T-helper 1 cell treated with Interleukin-12 subunit alpha and Interleukin-12 subunit beta and Interleukin-4 antibody, amounts not matched to agents 30 μg/mL and 1 μg/mL, for 36 hours (primary cell): Measurements from ENCODE around the gene SUB1.
"Not testable (repeated sequence)": the region's sequence is repeated elsewhere in the genome, so short reads cannot be mapped to it uniquely, and the experiment has no call there.

Experiments
- H3K27ac Mint-ChIP-seq: one replicate; pipeline ENCODE4 v1.8.0; 2021; ENCODE audit warnings: mild to moderate bottlenecking, mixed read lengths
- H3K27me3 Mint-ChIP-seq: one replicate; pipeline ENCODE4 v1.8.0; 2021; ENCODE audit warnings: low read depth, mixed read lengths
- H3K36me3 Mint-ChIP-seq: one replicate; pipeline ENCODE4 v1.8.0; 2021; ENCODE audit warnings: low read depth, mixed read lengths
- H3K4me1 Mint-ChIP-seq: one replicate; pipeline ENCODE4 v1.8.0; 2021; ENCODE audit warnings: low read depth, mixed read lengths
- H3K4me3 Mint-ChIP-seq: one replicate; pipeline ENCODE4 v1.8.0; 2021; ENCODE audit warnings: mild to moderate bottlenecking, moderate library complexity, mixed read lengths
- H3K9me3 Mint-ChIP-seq: one replicate; pipeline ENCODE4 v1.8.0; 2021; ENCODE audit warnings: mixed read lengths

Gene SUB1

DNA sequence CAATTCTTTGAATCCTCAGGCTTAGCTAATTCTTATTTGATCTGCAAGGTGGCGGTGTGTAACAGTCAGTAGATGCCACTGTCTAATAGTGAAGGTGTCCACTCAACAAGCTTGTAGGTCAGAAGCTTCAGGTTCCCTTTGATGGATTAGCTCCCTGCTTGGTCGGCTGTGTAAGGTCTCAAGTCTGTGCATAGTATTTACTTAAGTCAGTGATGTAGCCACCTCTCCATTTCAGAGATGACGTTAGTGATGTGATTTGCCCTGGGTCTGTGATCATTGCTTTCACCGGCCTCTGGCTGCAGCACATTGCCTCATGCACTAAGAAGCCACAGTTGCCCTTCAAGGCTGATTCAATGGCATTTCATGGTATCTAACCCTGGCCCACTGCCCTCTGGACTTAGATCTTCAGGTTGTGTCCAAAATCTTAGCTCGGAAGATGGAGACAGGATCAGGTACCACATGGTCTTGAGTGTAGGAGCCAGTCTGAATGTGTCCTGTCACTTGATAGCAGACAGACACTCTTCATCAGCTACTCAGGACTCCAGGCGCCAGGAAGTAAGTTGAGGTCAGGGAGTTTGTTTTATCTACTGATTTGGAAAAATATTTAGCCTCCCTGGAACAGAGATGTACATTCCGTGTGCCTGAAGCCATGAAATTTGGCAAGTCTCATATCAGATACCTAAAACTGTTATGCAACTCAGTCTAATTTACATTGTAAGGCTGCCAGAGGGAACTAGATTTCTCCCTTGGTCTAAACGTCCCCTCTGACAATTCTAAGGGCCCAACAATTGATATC lies 42.9 kb downstream of the SUB1 start:
- H3K27me3 Mint-ChIP-seq, result peaks cover 11% of the 10 kb centered on the region
- no peaks in the 10 kb centered on the region for H3K36me3 Mint-ChIP-seq
- H3K4me3 Mint-ChIP-seq, result no peak overlapping the region
- no peak overlapping the region for H3K27ac Mint-ChIP-seq
- H3K4me1 Mint-ChIP-seq, result no peaks in the 10 kb centered on the region
- H3K9me3 Mint-ChIP-seq, result no peaks in the 10 kb centered on the region

DNA sequence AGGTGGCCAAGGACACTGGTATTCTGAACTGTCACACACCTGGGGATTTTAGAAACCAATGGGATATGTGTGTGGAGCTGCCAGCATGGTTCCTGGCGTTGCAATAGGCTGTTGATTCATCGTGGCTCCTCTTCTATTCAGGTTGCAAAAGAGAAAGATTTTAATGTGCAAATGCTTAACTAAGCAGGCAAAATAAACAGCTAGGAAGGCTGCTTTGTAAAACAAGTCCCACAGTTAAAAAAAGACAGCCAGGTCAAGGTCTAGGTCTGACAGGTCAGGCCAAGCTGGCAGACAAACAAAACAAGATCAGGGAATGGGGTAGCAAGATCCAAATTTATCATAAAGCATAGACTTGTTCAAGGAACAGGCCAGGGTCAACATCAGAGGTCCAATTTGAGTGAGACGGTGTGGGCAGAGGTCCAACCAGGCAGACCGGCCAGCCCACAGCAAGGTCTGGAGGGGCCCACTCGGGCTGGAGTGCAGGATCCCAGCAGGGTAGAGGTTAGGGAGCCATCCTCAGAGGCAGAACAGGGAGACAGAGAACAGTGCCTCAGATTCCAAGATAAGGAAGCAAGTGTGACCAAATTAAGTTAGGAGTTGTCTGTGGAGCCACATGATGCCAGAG lies 45.6 kb downstream of the SUB1 start:
- no peak overlapping the region for H3K4me3 Mint-ChIP-seq
- no peaks in the 10 kb centered on the region for H3K4me1 Mint-ChIP-seq
- H3K27me3 Mint-ChIP-seq, result peaks cover 11% of the 10 kb centered on the region
- no peaks in the 10 kb centered on the region for H3K36me3 Mint-ChIP-seq
- H3K9me3 Mint-ChIP-seq, result no peaks in the 10 kb centered on the region
- H3K27ac Mint-ChIP-seq, result no peak overlapping the region

DNA sequence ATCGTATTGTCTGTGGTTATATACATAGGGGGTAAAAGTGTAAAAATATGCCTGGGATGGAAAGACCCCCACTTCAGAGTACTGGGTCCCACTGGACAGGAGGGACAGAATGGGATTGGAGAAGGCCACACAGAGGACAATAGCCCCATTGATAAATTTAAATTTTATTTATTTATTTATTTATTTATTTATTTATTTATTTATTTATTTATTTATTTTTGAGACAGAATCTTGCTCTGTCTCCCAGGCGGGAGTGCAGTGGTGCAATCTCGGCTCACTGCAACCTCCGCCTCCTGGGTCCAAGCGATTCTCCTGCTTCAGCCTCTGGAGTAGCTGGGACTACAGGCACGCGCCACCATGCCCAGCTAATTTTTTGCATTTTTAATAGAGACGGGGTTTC lies 47.7 kb downstream of the SUB1 start:
- H3K27me3 Mint-ChIP-seq, H3K4me3 Mint-ChIP-seq, H3K4me1 Mint-ChIP-seq, H3K36me3 Mint-ChIP-seq, H3K9me3 Mint-ChIP-seq, H3K27ac Mint-ChIP-seq: not testable (repeated sequence)

DNA sequence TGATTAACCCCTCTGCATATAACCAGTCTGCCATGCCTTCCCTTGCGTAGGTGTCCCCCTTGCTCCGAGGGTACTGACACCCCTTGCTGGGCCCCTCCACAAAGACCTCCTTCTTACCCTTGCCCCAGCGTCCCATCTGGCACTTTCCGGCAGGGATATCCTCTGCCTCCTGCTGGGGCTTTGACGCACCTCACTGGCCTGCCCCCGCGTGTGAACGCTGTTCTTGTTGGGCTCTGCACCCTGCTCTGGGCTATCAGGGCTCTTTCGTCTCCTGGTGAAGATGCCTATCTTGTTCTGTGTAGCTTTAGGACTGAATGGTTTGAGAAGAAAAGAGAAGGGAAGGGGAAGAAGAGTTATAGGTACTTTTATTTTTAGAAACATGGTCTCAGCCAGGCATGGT lies 53.0 kb downstream of the SUB1 start:
- Mint-ChIP-seq H3K27me3 (no peaks in the 10 kb centered on the region), H3K9me3 (no peaks in the 10 kb centered on the region), H3K36me3 (no peaks in the 10 kb centered on the region), H3K4me1 (no peaks in the 10 kb centered on the region), H3K27ac (no peak overlapping the region), H3K4me3 (no peak overlapping the region)

DNA sequence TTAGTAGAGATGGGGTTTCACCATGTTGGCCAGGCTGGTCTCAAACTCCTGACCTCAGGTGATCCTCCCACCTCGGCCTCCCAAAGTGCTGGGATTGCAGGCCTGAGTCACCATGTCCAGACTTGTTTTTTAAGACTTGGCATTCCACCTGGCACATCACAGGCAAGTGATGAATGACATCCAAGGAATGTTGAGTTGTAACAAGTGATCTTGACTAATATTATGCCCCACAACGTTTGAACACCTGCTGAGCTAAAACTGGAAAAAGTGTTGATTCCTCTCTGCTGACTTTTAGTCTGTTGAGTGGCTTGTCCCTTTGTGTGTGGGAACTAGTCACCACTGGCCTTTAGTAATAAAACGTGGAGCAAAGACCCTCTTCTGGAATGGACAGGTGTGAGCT lies 54.6 kb downstream of the SUB1 start:
- Mint-ChIP-seq H3K4me1 (no peaks in the 10 kb centered on the region), H3K36me3 (no peaks in the 10 kb centered on the region), H3K4me3 (no peak overlapping the region), H3K27ac (no peak overlapping the region), H3K27me3 (no peaks in the 10 kb centered on the region), H3K9me3 (no peaks in the 10 kb centered on the region)

DNA sequence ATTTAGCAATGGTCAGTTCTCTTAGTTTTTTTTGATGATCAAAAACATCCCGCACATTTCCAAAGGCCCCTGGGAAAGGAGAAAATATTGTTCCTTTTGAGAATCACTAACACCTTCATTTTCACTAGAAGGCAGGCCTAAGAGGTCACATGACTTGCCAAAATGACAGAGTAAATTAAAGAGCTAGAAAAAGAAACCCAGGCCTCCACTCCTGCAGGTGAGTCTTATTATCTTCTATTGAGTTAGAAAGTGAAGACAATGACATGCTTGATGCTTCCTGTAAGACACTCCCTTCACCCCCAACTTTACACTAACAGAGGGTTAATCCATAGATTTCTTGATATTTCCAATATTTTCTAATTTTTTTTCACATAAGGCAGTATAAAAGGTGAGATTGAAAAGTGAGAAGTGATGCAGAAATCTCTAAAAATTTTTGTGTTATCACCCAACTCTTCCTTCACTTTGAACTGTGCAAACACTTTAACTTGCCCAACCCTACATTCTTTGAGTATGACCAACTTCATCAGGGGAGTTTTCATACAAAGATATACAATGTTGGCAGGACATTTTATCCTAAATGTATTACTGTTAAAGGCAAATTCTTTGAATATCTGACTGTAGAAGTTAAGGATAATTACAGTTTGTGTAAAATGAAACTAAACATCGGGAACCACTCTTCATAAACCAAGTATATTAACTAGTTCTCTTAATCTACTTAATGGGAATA lies 57.1 kb downstream of the SUB1 start:
- Mint-ChIP-seq H3K27ac (no peak overlapping the region), H3K4me3 (no peak overlapping the region), H3K9me3 (no peaks in the 10 kb centered on the region), H3K27me3 (no peaks in the 10 kb centered on the region), H3K4me1 (no peaks in the 10 kb centered on the region), H3K36me3 (no peaks in the 10 kb centered on the region)

DNA sequence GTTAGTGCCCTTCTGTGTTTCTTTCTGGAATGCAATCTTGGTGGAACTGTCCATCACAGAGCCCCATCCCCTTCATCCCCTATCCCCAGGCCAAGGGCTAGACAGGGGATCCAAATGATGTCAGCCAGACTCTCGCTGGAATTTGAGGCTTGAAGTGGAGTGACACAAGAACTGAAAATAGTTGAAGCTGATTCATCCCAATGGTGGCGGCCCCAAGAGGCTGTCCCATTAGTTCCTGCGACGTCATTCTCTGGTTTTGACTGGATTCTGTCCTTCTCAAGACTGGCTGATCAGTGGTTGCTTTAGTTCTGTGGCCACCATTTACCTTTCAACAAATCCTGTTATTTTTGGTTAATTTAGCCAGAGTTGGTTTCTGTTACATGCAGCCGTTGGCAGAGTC lies 59.9 kb downstream of the SUB1 start:
- H3K36me3 Mint-ChIP-seq, result no peaks in the 10 kb centered on the region
- H3K27me3 Mint-ChIP-seq, result no peaks in the 10 kb centered on the region
- no peaks in the 10 kb centered on the region for H3K9me3 Mint-ChIP-seq
- no peak overlapping the region for H3K4me3 Mint-ChIP-seq
- no peaks in the 10 kb centered on the region for H3K4me1 Mint-ChIP-seq
- no peak overlapping the region for H3K27ac Mint-ChIP-seq

DNA sequence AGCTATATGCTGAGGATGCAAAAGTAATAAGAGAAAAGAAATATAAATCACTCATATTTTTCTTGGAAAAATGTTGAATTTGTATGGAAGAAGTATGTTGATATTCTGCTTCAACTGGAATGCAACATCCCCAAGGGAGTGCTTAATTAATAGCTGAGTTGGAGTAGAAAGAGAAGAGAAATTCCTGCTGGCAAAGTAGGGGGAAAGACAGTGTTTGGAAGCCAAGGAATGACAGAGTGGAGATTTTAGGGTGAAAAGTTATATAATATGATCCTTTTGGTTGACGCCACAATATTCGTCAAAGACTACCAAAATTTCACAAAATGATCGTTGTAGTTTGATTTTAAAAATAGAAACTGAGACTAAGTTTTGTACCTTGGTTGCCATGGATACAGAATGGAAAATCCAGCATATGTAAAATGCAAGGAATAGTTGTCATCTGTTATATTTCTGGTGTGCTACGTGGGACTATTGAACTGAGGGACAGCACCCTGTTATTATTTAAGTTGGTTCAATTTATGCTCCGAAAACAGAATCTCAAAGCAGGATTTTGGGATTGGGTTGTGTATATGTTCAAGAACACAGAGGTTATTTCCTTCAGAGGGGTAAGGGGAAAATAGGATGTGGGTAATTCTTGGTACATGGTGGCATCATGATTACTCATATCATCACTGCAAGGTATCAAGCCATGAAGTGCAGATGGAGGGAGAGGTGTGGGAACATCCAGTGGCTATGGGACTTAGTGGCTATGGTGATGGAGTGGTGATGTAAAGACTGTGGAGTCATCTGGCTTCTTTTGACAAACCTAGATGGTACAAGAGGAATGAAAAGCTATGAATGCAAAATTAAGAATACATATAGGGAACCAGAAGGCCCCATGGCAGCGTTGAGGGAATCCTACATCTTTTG lies 61.0 kb downstream of the SUB1 start:
- Mint-ChIP-seq H3K36me3 (no peaks in the 10 kb centered on the region), H3K4me1 (no peaks in the 10 kb centered on the region), H3K27me3 (no peaks in the 10 kb centered on the region), H3K9me3 (no peaks in the 10 kb centered on the region), H3K4me3 (no peak overlapping the region), H3K27ac (no peak overlapping the region)

DNA sequence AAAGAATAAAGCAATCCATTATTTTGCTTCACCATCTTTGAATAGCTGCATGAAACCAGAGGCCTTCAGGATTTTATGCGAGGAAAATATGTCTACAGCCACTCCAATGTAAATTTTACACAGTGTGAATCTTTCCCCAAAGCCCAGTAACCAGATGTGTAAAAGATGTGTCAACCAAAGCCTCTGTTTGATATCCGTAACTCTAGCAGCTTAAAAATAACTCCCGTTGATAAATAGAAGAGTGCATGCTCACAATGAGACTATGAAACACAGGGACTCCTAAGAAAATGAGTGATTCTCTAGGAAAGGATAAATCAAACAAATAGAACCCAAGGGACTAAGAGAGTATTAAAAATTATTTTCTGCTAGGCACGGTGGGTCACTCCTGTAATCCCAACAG lies 65.7 kb downstream of the SUB1 start:
- Mint-ChIP-seq H3K4me1 (no peaks in the 10 kb centered on the region), H3K4me3 (no peak overlapping the region), H3K27me3 (no peaks in the 10 kb centered on the region), H3K27ac (no peak overlapping the region), H3K36me3 (no peaks in the 10 kb centered on the region), H3K9me3 (peaks cover 12% of the 10 kb centered on the region)

DNA sequence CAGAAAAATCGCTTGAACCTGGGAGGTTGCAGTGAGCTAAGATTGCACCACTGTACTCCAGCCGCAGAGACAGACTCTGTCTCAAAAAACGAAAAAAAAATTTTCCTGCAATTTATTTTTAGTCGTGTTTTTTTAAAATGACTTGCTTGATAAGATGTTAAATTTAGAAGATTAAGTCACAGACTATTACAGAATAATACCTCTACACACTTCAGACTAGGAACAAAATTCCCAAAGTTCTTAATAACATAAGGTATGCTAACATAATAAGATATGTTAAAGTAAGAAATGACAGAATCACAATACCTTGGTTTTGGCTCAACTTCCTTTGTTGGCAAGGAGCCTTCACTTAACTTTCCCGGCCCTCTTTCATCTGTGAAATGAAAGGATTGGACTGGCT lies 66.3 kb downstream of the SUB1 start:
- H3K36me3 Mint-ChIP-seq, result no peaks in the 10 kb centered on the region

More for the DNA sequence above, 66.3 kb downstream of the SUB1 start:
- no peaks in the 10 kb centered on the region for H3K27me3 Mint-ChIP-seq
- peaks cover 14% of the 10 kb centered on the region for H3K9me3 Mint-ChIP-seq
- no peak overlapping the region for H3K27ac Mint-ChIP-seq
- no peak overlapping the region for H3K4me3 Mint-ChIP-seq
- no peaks in the 10 kb centered on the region for H3K4me1 Mint-ChIP-seq
